Mucosa of descending colon (tissue), 3 donors: ENCODE measurements around the gene CCL23. TPM values are rescaled to one million over a fixed set of nuclear protein-coding genes. Genes with fewer than 3 reads are reported as not detected.
A peak's percentile ranks its signal among the peaks of the same experiment; 100 is the strongest.

Source experiments
- ATAC-seq: fragments of 200-7000 bp; cut with Tn5 transposase; one replicate; pipeline ENCODE4 v1.9.1; 2020; ENCODE audit warnings: mild to moderate bottlenecking, moderate library complexity
- DNase-seq, 3 donors: peaks; one replicate each; pipeline ENCODE4 v3.0.0-alpha.2; 2020
- H3K36me3 ChIP-seq: fragments of 200-600 bp; one replicate; pipeline ENCODE4 v1.8.0; 2021; ENCODE audit warnings: low read depth, mild to moderate bottlenecking
- H3K4me1 ChIP-seq: fragments of 200-600 bp; one replicate; pipeline ENCODE4 v1.8.0; 2021; ENCODE audit warnings: low read depth, mild to moderate bottlenecking
- H3K4me3 ChIP-seq: fragments of 200-600 bp; one replicate; pipeline ENCODE4 v1.8.0; 2021; ENCODE audit warnings: mild to moderate bottlenecking
- H3K9me3 ChIP-seq: fragments of 200-600 bp; one replicate; pipeline ENCODE4 v1.8.0; 2021; ENCODE audit warnings: mild to moderate bottlenecking
- CTCF ChIP-seq: fragments of 200-600 bp; IDR thresholded peaks from one replicate; pipeline ENCODE4 v1.8.0; 2022; ENCODE audit warnings: antibody characterized with exemption, mild to moderate bottlenecking
- intact Hi-C, 2 donors: fragments of 100-400 bp; cut with DNase I in 1 of 2; cut with micrococcal nuclease in 1 of 2; formaldehyde crosslinking; loops; one replicate each; pipeline versions ENCODE4 v1.11.0 to v1.11.1; 2022; cut with DNase I, micrococcal nuclease
- total RNA-seq, 3 donors: library from RNA; stranded (reverse); fragmentation: NEBNext Ultra II Directional in 2 of 3; extraction: Animal tissue kit (Norgen Biotek cat#: 25700) in 2 of 3; gene quantifications; one replicate each; pipeline versions ENCODE4 v1.2.1 to v1.2.4, GENCODE V29; 2021 to 2023
- donor health status: DM: no; HTN: no; CAD: no; lungs with moderate emphysema.
- donor health status: DM: no; HTN: no; CAD: no.
- donor health status: DM: no; HTN: yes; CAD: no.

CCL23 gene
- total RNA-seq, 3 donors from 2014 or later = 1.3 to 5.2 (median 3.3) TPM

- intact Hi-C loops = no loop called here
Measured at GRCh38 chr17:36004594-36005108, 13.1 kb downstream of the CCL23 start.

GRCh38 chr17:36002631-36003030 is 15.1 kb downstream of the CCL23 start:
- H3K9me3 ChIP-seq = no peaks in the 10 kb centered on the region
- TF ChIP-seq CTCF = no peak
- no peaks in the 10 kb centered on the region for H3K36me3 ChIP-seq
- intact Hi-C loops = no loop called here
- H3K4me3 ChIP-seq = no peak overlapping the region
- DNase-seq (no peak), ATAC-seq (no peak)
- H3K4me1 ChIP-seq = peaks cover 15% of the 10 kb centered on the region

More at GRCh38 chr17:36004594-36005108, 13.1 kb downstream of the CCL23 start:
- ATAC-seq (peak; percentile 27), DNase-seq (peak in 1 of 3 donors; percentile 31)
- TF ChIP-seq CTCF = no peak
- Histone ChIP-seq H3K36me3 (no peaks in the 10 kb centered on the region), H3K9me3 (peaks cover 5% of the 10 kb centered on the region), H3K4me1 (peaks cover 15% of the 10 kb centered on the region), H3K4me3 (no peak overlapping the region)

- H3K4me3 ChIP-seq = no peak overlapping the region
- TF ChIP-seq CTCF = no peak
- H3K4me1 ChIP-seq = peaks cover 15% of the 10 kb centered on the region
- ATAC-seq (peak; percentile 86), DNase-seq (peak; percentile 88 to 93 (median 93))
- intact Hi-C loops = no loop called here
- no peaks in the 10 kb centered on the region for H3K9me3 ChIP-seq
- H3K36me3 ChIP-seq = no peaks in the 10 kb centered on the region
Measured at GRCh38 chr17:36001862-36002603, 15.7 kb downstream of the CCL23 start.

GRCh38 chr17:36001110-36001771 is 16.5 kb downstream of the CCL23 start, which contains the start of gene CCL15:
Gene CCL15 (minus strand): TSS chr17:36001553. CDS start chr17:36001492, 61 bp downstream.
- H3K4me3 ChIP-seq = peak within 1 kb of the TSS; percentile 7
- DNase-seq (peak; percentile 59 to 76 (median 66)), ATAC-seq (peak; percentile 79)
- intact Hi-C loops = no loop called here
- no peaks in the 10 kb centered on the region for H3K9me3 ChIP-seq
- H3K36me3 ChIP-seq = no peaks in the 10 kb centered on the region
- no peak for TF ChIP-seq CTCF
- H3K4me1 ChIP-seq = peaks cover 15% of the 10 kb centered on the region

GRCh38 chr17:36000732-36001109 is 17.1 kb downstream of the CCL23 start:
- peak overlapping the region; percentile 7 for H3K4me3 ChIP-seq
- intact Hi-C loops = no loop called here
- peak; percentile 69 for ATAC-seq

More at GRCh38 chr17:36000732-36001109, 17.1 kb downstream of the CCL23 start:
- DNase-seq = peak in 2 of 3 donors; percentile 31 to 51
- H3K36me3 ChIP-seq = no peaks in the 10 kb centered on the region
- peaks cover 15% of the 10 kb centered on the region for H3K4me1 ChIP-seq
- no peaks in the 10 kb centered on the region for H3K9me3 ChIP-seq
- no peak for TF ChIP-seq CTCF
